ENCODE results near the gene SMC1A.
"Not testable (repeated sequence)": the region's sequence is repeated elsewhere in the genome, so short reads cannot be mapped to it uniquely, and the experiment has no call there.

The SMC1A gene

DNA sequence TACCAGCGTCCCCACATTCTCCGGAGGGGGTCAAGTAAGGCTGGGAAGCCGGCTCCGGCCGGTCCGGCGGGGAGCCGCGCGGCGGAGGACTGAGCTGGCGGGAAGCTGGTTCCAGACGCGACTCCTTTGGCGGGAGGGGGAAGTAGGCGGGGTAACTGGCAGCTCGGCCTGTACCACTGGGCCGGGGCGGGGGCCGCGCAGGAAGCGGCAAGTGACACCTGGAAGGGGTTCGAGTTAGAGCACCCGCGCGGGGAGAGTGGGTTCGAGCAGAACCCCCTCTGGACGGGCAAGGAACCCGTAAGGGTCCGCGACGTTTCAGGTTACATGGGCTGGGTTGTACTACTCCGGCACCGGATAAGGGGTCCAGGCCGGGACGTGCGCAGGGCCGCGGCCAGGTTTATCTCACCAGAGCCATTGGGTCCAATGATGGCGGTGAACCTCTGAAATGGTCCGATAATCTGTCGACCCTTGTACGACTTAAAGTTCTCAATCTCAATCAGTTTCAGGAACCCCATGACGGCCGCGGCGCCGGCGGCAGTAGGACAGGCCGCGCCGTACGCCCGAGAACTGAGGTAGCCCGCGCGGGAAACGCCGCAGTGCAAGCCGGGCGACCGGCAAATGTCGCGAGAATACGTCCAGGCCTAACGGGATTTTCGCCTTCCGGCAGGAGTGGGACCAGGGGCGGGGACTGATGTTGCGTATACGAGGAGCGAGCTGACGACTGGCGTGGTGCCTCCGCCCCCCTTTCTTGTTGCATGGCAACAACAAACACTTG, at the start of gene SMC1A:
Gene SMC1A (minus strand): TSS at position 569 of the 775 bp plus-strand sequence. CDS start 54 bp downstream, at position 515.
- peak; percentile 100 for DNase-seq

DNA sequence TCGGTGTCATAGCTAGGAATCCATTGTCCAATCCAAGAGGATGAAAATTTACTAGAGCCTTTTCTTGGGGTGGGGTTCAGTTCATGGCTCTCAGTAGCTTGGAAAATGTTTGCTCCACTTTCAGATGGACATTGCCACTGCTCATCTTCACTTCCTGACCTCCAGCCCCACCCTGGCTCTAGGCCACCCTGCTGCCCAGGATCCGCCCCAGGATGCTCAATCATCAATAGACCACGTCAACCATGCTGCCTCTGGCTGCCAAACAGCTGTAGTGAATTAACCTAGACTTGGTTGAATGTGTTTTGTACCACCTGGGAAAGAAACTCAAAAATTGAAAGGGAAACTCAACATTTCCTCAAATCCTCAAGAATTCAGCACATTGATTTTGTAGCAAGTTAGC, 48.9 kb upstream of the SMC1A start:
- DNase-seq, result no peak

DNA sequence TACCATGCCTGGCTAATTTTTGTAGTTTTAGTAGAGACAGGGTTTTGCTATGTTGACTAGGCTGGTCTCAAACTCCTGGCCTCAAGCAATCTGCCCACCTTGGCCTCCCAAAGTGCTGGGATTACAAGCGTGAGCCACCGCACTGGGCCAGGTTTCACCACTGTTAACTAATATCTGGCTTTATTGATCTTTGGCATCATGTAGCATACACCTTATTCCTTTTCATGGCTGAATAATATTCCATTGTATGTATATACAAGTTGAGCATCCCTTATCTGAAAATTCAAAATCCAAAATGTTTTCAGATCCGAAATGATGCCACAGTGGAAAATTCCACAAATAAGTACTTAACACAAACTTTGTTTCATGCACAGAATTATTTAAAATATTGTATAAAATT, 46.2 kb upstream of the SMC1A start:
- DNase-seq, result not testable (repeated sequence)

DNA sequence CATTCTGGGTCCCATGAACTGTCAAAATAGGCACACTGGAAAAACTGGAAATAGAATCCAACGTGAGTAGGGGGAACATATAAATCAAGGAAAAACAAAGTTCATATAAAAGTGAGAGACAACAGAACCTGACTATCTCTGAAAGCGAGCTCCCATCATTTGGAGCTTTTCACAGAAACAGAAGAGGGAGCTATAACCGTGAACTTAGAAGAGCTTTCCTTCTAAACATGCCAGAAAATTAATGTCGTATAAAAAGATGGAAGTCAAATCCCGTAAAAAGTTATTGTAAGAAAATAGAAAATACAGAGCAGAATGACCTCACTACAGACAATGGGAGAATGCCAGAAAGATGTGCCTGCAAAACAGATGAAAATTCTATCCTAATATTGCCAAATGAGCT, 35.6 kb upstream of the SMC1A start:
- DNase-seq, result no peak

DNA sequence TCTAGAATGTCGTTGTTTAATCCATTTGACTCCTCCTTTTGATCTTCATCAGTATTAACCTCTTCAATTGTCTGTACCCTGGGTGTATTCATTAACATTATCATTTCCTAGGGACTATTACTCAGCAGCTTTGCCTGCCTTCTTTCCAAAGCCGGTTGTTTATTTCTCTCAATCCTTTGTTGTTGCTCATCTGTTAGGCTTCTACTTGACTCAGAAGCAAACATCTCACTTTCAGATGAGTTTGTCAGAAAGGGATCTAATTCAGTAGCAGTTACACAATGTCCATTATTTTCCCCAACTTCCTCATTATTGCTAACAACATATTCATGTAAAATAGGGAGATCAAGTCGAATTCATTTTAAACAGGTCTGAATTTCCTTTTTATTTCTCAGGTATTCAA, 33.8 kb upstream of the SMC1A start:
- no peak for DNase-seq

DNA sequence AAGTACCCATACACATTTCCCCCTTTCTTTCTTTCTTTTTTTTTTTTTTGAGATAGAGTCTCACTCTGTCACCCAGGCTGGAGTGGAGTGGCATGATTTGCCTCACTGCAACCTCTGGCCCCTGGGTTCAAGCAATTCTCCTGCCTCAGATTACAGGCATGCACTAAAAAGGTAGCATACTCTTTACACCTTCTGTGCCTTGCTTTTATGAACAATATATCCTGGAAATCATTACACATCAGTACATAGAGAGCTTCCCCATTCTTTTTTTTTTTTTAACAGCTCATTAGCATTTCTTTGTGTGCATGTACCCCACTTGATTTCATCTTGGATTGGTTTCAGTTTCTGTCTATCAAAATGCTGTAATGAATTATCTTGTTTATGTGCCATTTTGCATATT, 30.4 kb upstream of the SMC1A start:
- DNase-seq, result no peak

DNA sequence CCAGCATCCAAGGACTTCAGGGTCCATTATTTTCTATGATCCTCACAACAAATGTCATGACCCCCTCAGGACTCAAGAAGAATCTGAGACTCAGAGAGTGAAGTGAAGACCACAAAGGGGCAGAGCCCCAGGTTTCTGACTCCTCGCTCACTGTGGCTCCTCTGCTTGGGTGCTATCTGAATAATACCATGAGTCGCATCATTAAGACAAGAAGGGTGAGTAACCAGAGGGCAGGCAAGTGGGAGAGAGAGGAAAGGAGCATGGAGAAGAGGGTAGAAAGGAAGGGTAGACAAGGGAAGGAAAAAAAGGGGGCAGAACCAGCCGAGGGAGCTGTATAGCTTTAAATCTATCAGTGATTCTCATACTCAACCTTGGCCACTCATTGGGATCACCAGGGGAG, 27.2 kb upstream of the SMC1A start:
- no peak for DNase-seq

DNA sequence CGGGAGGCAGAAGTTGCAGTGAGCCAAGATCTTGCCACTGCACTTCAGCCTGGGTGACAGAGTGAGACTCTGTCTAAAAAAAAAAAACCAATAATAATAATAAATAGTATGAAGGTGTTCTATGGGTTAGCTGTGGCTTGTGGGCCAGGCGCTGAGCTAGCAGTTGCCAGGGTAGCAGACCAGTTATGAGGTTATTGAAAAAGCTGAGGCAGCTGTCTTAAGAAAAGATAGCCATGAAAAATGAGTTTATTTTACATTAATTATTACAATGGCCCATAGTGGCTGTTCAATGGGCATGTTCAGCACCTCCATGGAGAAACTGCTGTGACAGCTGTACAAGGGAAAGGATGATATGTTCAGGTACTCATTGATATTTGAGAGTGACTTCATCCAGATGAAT, 25.0 kb upstream of the SMC1A start:
- no peak for DNase-seq

DNA sequence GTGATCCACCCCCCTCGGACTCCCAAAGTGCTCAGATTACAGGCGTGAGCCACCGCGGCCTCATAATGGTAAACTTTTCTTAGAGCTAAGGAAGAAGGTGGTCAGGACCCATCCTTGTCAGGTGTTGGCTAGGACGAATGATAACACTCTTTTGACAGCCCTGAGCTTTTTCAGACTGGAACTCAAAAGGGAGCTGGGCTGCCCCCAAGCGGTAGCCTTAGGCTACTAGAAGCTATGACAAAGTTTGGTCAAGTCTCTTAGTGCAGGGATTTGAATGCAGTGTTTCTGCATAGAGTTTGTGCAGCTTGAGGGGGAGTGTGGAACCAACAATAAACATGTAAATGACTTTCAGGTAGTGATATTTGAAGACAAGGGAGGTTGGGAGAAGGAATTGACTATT, 23.5 kb upstream of the SMC1A start:
- peak; percentile 43 for DNase-seq

DNA sequence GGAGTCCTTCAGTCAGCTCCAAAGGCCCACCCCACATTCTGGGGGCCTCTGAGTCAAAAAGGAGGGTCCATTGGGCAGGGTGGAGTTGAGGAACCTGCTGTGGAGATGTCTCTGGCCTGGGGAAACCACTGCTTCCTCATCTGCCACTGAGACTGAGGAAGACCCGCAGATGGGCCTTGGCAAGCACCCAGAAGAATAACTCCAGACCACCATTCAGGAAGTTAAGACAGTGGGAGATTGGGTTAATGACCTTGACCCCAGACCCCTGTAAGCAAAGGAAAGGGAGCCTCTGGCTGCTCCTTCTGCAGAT, 19.8 kb upstream of the SMC1A start:
- DNase-seq, result no peak

DNA sequence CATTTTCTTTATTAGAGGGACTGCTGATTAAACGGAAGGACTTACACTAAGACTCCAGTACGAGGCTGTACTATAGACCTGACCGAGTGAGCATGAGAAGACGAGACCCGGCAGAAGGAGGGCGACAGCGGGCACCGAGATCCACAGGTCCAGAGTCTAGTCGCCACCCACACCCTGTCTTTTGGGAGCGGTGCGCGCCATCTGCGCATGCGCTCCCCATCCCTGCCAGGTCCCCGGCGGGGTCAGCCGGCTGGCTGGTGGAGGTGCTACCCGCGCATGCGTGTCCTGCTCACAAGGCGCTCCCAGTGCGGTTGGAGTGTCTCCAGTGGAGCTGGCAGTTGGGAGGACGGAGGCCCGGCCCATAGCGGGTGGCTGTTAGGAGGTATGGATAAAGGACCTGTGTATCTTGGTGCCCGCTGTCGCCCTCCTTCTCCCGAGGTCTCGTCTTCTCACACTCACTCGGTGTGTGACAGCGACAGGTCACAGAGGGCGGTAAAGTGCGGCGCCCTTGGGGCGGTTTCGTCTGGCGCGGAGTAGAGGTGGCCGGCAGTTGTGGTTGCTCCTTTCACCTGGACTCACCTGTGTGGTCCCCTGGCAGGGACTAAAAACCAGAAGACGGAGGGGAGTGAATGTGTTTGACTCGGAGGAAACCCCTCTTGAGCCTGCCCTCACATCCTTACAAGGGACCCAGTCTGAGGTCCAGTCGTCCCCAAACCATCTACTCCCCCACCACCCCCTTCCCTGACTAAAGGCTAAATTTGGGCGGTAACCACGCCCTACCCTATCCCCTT, 19.3 kb upstream of the SMC1A start:
- DNase-seq, result peak; percentile 89

DNA sequence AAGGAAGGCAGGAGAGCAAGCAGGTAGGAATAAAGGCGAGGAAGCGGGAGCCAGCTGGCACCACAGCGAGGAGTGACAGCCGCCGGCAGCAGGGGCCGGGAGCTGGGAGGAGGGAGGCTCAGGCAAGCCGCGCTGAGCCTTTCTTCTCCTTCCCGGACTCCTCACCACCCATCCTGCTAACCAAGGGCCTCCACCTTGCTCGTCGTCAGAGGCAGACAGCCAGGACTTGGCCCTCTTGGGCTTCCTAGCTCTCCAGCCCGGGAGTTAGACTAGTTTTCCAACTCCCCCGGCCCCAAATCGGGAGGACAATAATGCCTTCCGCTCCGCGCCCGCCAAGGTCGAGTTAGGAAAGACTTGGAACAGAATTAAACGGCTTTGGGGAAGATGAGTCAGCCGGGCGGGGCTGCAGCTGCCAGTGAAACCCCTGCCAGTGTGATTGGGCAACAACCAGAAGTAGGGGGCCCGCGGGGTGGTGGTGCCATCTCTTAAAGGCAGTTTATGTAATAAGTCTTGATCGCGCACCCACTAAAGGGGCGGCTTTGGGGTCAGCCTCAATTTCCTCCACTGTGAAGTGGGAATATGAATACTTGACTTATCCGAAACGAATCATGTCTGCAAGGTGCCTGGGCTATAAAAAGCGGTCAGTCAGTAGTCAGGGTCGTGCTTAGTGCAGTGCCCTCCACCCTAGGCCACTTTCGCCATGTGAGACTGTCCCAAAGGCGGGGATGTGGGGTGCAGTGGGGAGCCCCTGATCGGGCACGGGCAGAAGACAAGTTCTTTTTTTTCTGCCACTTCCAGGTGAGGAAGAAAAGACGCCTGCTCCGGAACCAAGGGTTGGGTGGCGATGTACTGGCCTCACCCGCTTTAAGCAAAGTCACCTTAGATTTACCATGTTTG, 18.4 kb upstream of the SMC1A start:
- peak; percentile 12 for DNase-seq

DNA sequence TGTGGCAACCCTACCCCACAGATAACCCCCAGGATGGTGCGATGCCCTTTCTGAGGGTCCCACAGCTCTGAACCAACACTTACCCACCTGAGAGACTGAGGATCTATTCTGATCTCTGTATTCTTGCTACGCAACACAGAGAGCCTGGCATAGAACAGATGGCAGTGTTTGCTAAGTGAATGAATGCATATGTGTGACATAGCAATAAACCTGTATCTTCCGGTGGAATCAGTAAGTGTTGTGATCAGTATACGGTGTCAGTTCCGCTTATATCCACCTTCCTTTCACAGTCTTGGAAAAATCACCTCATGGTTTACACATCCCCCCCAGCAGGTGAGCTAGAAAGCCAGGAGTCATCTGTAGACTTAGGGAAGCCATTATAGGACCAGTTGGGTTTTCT, 17.6 kb upstream of the SMC1A start:
- DNase-seq, result no peak

DNA sequence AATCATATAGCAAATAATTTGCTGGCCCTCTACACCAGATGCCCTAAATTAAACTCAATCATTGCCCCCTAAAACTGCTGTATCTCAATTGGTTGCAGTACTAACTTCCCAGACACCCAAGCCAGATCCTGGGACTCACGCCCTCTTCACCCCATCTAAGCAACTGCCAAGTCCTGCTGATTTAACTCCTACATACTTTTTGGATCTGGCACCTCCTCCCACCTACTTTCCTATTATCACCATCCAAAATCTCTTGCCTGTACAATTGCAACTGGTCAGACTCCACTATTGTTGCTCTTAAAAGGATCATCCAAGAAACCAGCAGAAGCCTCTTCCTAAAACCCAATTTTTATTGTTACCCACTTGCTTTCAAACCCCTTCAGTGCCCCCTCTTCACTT, 16.4 kb upstream of the SMC1A start:
- no peak for DNase-seq

DNA sequence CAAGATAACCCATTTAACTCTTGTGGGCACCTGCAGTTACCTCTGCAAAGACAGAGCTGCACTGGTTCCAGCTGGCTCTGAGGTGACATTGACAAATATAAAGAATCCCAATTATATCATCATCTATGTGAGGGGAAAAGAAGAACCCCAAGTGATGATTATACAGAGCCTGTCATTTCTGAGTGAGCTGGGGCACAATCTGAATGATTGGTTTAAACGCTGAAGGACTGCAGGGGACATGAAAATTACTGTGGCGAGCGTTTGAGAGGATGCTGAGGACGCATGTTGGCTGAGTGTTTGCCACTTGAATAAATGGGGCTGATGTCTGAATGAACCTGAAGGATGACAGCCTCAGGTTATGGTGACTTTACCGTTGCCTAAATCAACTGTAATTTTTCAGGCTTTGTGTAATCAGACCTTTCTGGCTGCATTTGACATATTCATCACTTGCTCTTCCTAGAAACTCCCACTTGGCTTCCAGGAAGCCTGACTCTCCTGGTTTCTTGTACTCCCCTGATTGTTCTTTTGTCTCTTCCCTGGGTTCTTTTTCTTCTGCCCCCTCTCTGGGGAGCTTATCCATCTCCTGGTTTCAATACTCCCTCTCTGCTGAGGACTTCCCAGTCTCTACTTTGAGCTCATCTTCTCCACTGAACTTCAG, 15.8 kb upstream of the SMC1A start:
- DNase-seq, result peak; percentile 56

DNA sequence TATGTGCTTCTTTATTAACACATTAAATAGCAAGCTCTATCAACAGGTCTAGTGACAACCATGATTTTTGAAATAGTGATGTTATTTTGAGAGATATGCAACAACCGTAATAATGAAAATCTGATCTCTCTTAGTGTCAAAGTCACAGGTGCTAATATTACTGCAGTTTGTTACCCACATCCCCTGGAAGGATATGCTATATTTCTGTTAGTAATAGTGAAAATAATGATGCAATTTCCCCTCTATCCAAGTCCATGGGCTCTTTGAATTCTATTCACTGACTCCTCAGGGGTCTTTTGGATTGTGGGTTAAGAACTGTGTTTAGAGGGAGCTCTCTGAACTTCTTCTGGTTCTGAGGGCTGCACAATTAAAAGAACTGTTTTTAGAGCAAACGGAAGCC, 14.8 kb upstream of the SMC1A start:
- DNase-seq, result no peak

DNA sequence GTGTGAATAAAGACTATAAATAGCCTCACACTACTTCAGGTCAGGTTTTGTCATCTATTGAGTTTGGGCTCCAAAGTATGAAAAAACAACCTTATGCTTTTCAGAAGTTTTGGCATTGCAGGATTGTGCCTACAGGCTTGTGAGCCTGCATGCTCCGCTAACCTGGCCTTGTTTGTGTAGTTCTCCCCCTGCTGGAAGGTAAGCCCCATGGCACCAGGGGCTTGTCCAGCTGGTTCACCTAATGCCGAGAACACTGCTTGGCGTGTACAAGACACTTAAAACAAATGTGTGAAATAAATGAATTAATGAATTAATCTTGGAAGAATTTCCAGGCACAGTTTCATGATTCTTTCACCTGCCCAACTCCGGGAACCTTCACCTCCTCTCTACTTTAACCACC, 13.5 kb upstream of the SMC1A start:
- DNase-seq, result peak; percentile 69

DNA sequence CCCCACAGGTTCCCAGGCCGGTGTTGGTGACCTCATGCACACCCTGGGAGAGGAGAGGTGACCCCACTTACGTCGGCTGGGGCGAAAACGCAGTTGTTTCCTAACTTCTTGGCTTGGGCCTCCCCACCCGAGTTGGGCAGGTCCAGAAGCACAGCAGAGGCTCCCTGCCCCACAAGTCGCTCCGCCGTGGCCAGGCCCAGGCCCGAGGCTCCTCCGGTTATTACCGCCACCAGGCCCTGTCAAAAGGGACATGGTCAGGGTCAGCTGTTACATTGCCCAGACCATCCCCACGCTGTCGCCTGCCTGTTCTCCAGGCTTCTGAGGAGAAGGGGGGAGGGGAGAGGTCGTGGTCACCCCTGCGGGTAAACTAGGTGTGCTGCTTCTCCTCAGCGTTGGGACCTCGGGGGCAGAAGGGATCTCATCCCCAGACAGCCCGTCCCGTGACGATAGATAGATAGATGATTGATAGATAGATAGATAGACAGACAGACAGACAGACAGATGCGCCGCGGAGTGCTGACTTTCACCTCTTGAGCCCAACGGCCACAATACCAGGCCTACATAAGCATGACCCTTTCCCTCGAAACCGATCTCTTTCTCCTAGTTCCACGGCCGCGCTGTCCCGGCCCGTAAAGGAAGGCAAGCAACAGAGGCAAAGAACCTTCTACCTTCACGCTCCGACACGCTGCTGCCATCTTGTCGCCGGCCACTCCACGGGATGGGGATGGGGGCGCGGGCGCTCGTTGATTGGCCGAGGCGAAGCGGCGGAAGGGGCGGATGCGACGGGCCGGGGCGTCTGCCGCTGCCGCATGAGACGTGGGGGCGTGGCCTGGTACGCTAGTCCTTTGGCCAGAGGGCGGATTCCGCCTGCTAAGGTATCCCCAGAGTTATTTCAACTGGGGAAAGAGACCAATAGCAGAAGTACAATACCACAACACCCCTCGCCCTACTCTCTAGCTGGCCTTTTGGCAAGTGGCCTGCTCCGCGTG, 11.5 kb upstream of the SMC1A start, which contains the start of gene HSD17B10:
Gene HSD17B10 (minus strand): TSS at position 720 of the 989 bp plus-strand sequence. CDS start 25 bp downstream, at position 695.
- peak; percentile 95 for DNase-seq

DNA sequence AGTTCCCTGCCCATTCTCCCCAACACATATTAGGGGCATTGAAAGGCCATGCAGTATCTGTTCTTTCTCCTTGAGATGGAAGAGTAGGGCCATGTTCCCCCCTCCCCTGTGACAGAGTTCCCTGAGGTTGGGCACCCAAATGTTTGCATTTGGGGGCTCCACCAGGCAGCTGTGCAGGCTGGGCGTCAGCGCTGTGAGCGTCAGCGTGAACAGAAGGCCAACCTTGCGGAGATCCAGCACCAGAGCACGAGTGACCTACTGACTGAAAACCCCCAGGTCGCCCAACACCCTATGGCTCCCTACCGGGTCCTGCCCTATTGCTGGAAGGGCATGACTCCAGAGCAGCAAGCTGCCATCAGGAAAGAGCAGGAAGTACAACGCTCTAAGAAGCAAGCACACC, 7.8 kb upstream of the SMC1A start:
- no peak for DNase-seq

DNA sequence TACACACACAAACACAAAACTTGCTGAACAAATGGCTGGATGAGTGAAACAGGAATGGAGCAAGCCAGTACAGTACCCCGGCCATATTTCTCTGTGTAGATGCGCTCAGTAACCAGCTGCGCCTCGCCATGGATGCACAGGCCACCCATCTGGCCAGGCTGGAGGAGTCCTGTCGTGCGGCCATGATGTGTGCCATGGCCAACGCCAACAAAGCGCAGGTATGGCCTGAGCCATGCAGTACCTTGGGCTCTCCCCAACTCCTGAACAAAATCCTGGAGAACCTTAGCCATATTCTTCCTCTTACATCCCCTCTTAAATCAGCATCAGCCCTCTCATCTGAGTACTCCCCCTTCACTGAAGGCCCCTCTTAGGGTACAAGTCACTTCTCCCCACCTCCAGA, 7.3 kb upstream of the SMC1A start:
- DNase-seq, result no peak

DNA sequence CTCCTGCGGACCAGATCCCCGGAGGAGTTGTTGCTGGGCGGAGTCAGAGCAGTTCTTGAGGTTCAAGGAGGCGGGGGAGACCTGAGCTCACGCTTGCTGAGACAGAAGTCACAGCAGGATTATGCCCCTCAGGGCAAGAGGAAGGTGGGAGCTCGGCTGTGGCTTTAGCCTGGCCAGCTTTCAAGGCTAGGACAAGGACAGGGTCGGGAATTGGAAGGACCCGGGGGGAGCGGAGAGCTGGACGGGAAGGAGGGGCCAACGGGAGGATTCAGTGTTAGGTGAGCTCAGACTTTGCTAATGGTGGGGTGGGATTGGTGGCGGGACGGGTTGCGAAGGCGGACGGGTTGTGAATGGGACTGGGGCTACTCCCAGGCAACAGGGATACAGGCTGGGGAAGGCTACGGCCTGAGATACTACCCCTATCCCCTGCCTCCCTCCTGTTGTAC, 430 bp upstream of the SMC1A start, which contains the start of gene RIBC1:
Gene RIBC1 (plus strand): TSS at position 13 of the 446 bp plus-strand sequence. CDS start 3,404 bp downstream, outside the sequence.
- DNase-seq, result no peak

DNA sequence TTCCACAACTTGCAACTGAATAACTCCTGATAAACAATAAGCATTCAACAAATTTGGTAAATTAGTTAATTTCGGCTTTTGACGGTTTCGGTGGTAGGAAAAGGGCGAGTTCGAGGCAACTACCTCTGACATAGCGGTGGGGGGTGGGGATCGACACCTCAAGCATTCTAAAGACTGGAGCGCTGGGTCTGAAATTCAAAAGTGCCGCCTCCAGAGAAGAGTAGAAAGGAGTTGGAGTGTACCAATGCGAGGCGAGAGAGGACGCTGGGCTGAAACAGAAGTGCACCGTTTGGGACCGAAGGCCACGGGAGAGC, 725 bp downstream of the SMC1A start:
- DNase-seq, result peak; percentile 59
